Central memory CD8-positive, alpha-beta T cell (primary cell): ENCODE results near the gene NEUROD4.
A peak's percentile ranks its signal among the peaks of the same experiment; 100 is the strongest.

Source experiments
- ATAC-seq: fragments of 150-1000 bp; cut with Tn5 transposase; replicated peaks from 2 replicates; pipeline ENCODE4 v1.10.0; 2022; ENCODE audit warnings: mild to moderate bottlenecking, moderate FRiP score, moderate number of reproducible peaks; ENCODE audit not compliant: poor library complexity, severe bottlenecking; ENCODE audit errors: extremely low read depth
- DNase-seq, 2 donors: peaks; one replicate each; pipeline ENCODE4 v3.0.0; 2021; ENCODE audit warnings: low spot score in 2 of 2
- H3K27ac Mint-ChIP-seq: one replicate; pipeline ENCODE4 v1.8.0; 2022; ENCODE audit warnings: low read depth, mild to moderate bottlenecking, moderate library complexity, mixed read lengths
- H3K27me3 Mint-ChIP-seq: one replicate; pipeline ENCODE4 v1.8.0; 2022; ENCODE audit warnings: mixed read lengths
- H3K36me3 Mint-ChIP-seq: one replicate; pipeline ENCODE4 v1.8.0; 2022; ENCODE audit warnings: mild to moderate bottlenecking, moderate library complexity, mixed read lengths; ENCODE audit not compliant: insufficient read depth
- H3K4me1 Mint-ChIP-seq: one replicate; pipeline ENCODE4 v1.8.0; 2022; ENCODE audit warnings: mixed read lengths
- H3K4me3 Mint-ChIP-seq: one replicate; pipeline ENCODE4 v1.8.0; 2022; ENCODE audit warnings: mild to moderate bottlenecking, moderate library complexity, mixed read lengths
- H3K9me3 Mint-ChIP-seq: one replicate; pipeline ENCODE4 v1.8.0; 2022; ENCODE audit warnings: mixed read lengths

Gene NEUROD4

DNA sequence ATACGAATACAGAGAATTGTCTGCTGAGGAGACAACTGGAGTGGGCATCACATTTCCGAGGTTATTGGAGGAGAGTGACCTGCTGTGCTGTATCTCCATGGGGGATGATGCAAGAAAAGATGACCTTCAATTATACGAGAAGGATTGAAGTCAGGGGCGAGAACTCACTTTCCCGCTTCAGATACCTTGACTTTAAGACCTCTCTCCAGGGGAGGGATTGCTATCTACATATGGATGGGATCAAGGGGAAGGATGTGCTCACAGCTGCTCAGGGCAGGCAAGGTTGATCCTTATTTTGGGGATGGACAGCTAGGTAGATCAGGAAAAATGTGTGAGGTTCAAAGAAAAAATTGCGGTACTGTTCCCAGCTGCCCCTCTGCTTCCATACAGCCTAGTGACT is 24.4 kb downstream of the NEUROD4 start:
- Mint-ChIP-seq H3K4me3 (no peak overlapping the region), H3K27ac (no peak overlapping the region), H3K9me3 (no peaks in the 10 kb centered on the region), H3K27me3 (peaks cover 43% of the 10 kb centered on the region), H3K4me1 (peaks cover 4% of the 10 kb centered on the region), H3K36me3 (peaks cover 1% of the 10 kb centered on the region)
- ATAC-seq (no peak), DNase-seq (no peak)

DNA sequence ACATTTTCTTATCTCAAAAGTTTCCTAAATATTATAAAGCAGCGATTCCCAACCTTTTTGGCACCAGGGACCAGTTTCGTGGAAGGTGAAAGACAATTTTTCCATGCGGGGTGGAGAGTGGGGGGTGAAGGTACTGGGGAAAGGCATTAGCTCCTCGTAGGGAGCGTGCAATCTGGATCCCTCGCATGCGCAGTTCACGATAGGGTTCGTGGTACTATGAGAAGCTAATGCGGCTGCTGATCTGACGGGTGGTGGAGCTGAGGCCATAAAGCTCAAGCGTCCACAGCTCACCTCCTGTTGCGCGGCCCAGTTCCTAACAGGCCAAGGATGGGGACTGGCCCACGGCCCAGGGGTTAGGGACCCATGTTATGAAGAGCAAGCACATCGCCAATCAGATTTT is 29.9 kb downstream of the NEUROD4 start:
- Mint-ChIP-seq H3K36me3 (no peaks in the 10 kb centered on the region), H3K4me3 (no peak overlapping the region), H3K9me3 (no peaks in the 10 kb centered on the region), H3K27me3 (no peaks in the 10 kb centered on the region), H3K27ac (no peak overlapping the region), H3K4me1 (no peaks in the 10 kb centered on the region)
- ATAC-seq (no peak), DNase-seq (no peak)

GRCh38 chr12:55051197-55051947 is 31.6 kb downstream of the NEUROD4 start:
- H3K9me3 Mint-ChIP-seq, result no peaks in the 10 kb centered on the region
- ATAC-seq (no peak), DNase-seq (no peak)
- peaks cover 7% of the 10 kb centered on the region for H3K27me3 Mint-ChIP-seq
- H3K4me3 Mint-ChIP-seq, result no peak overlapping the region
- no peak overlapping the region for H3K27ac Mint-ChIP-seq
- no peaks in the 10 kb centered on the region for H3K4me1 Mint-ChIP-seq
- no peaks in the 10 kb centered on the region for H3K36me3 Mint-ChIP-seq

DNA sequence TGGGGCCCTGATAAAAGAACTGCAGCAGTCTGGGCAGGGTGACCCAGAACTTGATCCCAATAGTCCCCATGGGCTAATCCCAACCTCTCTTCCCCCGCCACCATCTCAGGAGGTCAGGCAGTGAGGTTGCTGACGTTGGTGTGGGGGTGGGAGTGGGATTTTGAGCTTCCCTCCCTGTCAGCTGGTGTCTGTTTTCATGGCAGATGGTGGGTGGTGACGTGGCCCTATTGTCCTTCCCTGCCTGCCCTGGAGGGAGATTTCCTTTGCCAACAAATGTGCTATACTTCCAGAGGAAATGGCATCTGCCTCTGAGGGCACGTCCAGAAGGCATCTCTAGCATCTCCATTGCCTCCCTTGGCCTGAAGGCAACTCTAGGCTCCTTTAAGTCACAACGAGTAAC is 37.7 kb downstream of the NEUROD4 start:
- DNase-seq (no peak), ATAC-seq (no peak)
- Mint-ChIP-seq H3K36me3 (no peaks in the 10 kb centered on the region), H3K27me3 (peaks cover 8% of the 10 kb centered on the region), H3K4me1 (no peaks in the 10 kb centered on the region), H3K9me3 (no peaks in the 10 kb centered on the region), H3K4me3 (no peak overlapping the region), H3K27ac (no peak overlapping the region)

GRCh38 chr12:55058082-55058481 is 38.3 kb downstream of the NEUROD4 start:
- Mint-ChIP-seq H3K4me1 (no peaks in the 10 kb centered on the region), H3K4me3 (no peak overlapping the region), H3K27ac (no peak overlapping the region), H3K9me3 (no peaks in the 10 kb centered on the region), H3K36me3 (no peaks in the 10 kb centered on the region), H3K27me3 (peaks cover 8% of the 10 kb centered on the region)
- DNase-seq (no peak), ATAC-seq (no peak)

DNA sequence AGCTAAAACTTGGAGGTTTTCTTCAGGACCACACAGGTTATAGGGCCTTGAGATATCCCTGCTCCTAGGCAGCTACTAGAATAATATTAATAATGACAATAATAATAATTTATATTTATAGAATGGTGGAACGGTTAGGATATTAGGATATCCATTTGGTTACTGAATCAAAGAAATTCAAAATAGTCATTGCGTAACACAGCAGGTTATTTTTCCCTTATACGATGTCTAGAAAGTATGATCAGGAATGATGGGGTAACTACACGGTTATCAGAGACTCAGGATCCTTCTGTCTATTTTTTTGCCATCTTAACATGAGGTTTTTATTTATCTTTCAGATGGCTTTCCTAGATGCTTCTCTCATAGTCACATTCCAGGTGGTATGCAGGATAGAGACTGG is 39.0 kb downstream of the NEUROD4 start:
- Mint-ChIP-seq H3K27me3 (peaks cover 15% of the 10 kb centered on the region), H3K27ac (no peak overlapping the region), H3K4me1 (no peaks in the 10 kb centered on the region), H3K9me3 (no peaks in the 10 kb centered on the region), H3K36me3 (no peaks in the 10 kb centered on the region), H3K4me3 (no peak overlapping the region)
- ATAC-seq (no peak), DNase-seq (no peak)

- Mint-ChIP-seq H3K4me1 (no peaks in the 10 kb centered on the region), H3K36me3 (no peaks in the 10 kb centered on the region), H3K9me3 (no peaks in the 10 kb centered on the region), H3K27ac (no peak overlapping the region), H3K4me3 (no peak overlapping the region), H3K27me3 (peaks cover 32% of the 10 kb centered on the region)
- no peak for ATAC-seq
- no peak for DNase-seq
Observed at GRCh38 chr12:55060470-55060869, 40.7 kb downstream of the NEUROD4 start.

DNA sequence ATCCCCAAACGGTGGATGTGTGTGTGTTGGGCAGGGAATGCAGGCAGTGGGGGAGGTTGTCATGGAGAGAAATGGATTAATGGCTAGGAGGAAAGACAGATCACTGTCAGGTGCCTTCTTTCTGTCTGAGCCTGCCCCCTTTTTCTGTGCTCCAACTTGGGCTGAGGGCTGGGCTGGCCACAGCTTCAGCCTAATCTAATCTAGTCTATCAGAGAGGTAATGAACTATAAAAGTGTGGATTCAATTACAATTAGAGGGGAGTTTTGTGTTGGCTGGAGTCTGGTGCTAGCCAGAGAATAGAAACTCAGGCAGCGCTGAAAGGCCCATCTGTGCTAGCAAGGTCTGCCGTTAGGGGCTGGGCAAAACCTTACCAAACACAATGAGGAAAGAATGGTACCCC is 41.2 kb downstream of the NEUROD4 start:
- H3K4me1 Mint-ChIP-seq, result no peaks in the 10 kb centered on the region
- no peak for DNase-seq
- H3K36me3 Mint-ChIP-seq, result no peaks in the 10 kb centered on the region
- H3K9me3 Mint-ChIP-seq, result no peaks in the 10 kb centered on the region
- H3K4me3 Mint-ChIP-seq, result no peak overlapping the region
- H3K27me3 Mint-ChIP-seq, result peaks cover 34% of the 10 kb centered on the region
- ATAC-seq, result no peak
- no peak overlapping the region for H3K27ac Mint-ChIP-seq

DNA sequence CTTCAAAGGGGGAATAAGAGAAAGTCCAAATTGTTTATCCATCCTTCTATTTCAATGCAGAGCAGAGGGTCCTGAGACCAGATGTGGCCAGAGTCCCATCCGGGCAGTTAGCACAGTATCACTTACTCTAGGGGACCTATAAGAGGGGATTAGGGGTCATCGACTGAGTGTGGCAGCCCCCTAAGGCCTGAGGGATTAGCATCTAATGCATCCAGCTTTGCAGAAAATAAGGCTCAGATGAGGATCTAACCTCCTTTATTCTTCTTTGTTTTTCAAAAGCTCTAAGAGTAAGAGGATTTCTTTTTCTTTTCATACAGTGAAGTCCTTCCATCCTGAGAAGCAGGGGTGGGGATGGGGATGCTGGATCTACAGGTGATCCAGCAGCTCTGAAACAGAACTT is 43.5 kb downstream of the NEUROD4 start:
- Mint-ChIP-seq H3K4me3 (no peak overlapping the region), H3K27ac (no peak overlapping the region), H3K36me3 (no peaks in the 10 kb centered on the region), H3K4me1 (no peaks in the 10 kb centered on the region), H3K27me3 (peaks cover 31% of the 10 kb centered on the region), H3K9me3 (no peaks in the 10 kb centered on the region)
- no peak for DNase-seq
- ATAC-seq, result no peak

DNA sequence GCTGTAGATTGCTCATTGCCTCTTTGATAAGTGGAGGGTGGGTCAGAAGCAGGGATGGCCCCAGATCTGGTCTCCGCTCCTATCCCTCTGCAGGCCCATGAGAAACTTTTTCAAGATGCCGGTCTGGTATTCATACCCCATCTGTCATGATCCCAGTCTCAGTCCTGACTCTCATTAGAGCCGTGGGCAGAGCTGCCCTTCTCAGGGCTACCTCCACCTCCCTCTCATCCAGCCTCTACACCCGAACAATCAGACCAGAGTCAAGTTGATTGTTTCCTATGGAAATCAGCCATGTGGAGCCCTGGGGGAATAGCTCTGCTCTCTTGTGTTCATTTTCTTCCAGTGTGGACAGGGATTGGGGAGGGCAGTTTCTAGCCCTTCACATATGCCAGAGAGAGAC is 45.8 kb downstream of the NEUROD4 start:
- Mint-ChIP-seq H3K27me3 (peaks cover 31% of the 10 kb centered on the region), H3K36me3 (no peaks in the 10 kb centered on the region), H3K27ac (no peak overlapping the region), H3K4me3 (no peak overlapping the region), H3K4me1 (no peaks in the 10 kb centered on the region), H3K9me3 (no peaks in the 10 kb centered on the region)
- DNase-seq (no peak), ATAC-seq (no peak)

GRCh38 chr12:55067701-55068100 is 47.9 kb downstream of the NEUROD4 start:
- no peak overlapping the region for H3K27ac Mint-ChIP-seq
- H3K9me3 Mint-ChIP-seq, result no peaks in the 10 kb centered on the region
- no peaks in the 10 kb centered on the region for H3K36me3 Mint-ChIP-seq
- no peak for ATAC-seq
- H3K4me1 Mint-ChIP-seq, result peaks cover 9% of the 10 kb centered on the region
- peaks cover 31% of the 10 kb centered on the region for H3K27me3 Mint-ChIP-seq
- no peak for DNase-seq
- H3K4me3 Mint-ChIP-seq, result no peak overlapping the region

GRCh38 chr12:55068416-55069010 is 48.7 kb downstream of the NEUROD4 start:
- no peak for DNase-seq
- Mint-ChIP-seq H3K36me3 (no peaks in the 10 kb centered on the region), H3K4me1 (peaks cover 9% of the 10 kb centered on the region), H3K27me3 (peaks cover 26% of the 10 kb centered on the region), H3K27ac (no peak overlapping the region), H3K9me3 (no peaks in the 10 kb centered on the region), H3K4me3 (no peak overlapping the region)
- ATAC-seq, result no peak

- ATAC-seq (peak; percentile 79), DNase-seq (peak; percentile 55 to 58)
- no peak overlapping the region for H3K4me3 Mint-ChIP-seq
- no peak overlapping the region for H3K27ac Mint-ChIP-seq
- peaks cover 32% of the 10 kb centered on the region for H3K27me3 Mint-ChIP-seq
- H3K36me3 Mint-ChIP-seq, result peaks cover 4% of the 10 kb centered on the region
- H3K4me1 Mint-ChIP-seq, result peaks cover 9% of the 10 kb centered on the region
- H3K9me3 Mint-ChIP-seq, result no peaks in the 10 kb centered on the region
Observed at GRCh38 chr12:55072083-55072482, 52.3 kb downstream of the NEUROD4 start.
